SIG-M5 treated with dmso at 0.1 percent for 504 hours (cell line): ENCODE results near the gene VCAM1.

ENCODE experiments used
- DNase-seq: peaks from one replicate; lab custom pipeline; 2025; ENCODE audit not compliant: unreplicated experiment; lab: John Stamatoyannopoulos, UW

The VCAM1 gene

GRCh38 chr1:100721526-100722207, 2.1 kb downstream of the VCAM1 start:
- DNase-seq = no peak

- no peak for DNase-seq
These were observed 2.7 kb downstream of the VCAM1 start for GRCh38 chr1:100722221-100722620.

- no peak for DNase-seq
These were observed 4.7 kb downstream of the VCAM1 start for GRCh38 chr1:100724281-100724680.

GRCh38 chr1:100730130-100730529, 10.6 kb downstream of the VCAM1 start:
- no peak for DNase-seq

GRCh38 chr1:100731309-100731708, 11.8 kb downstream of the VCAM1 start:
- DNase-seq = no peak

GRCh38 chr1:100731758-100732157, 12.2 kb downstream of the VCAM1 start:
- DNase-seq = no peak

GRCh38 chr1:100734676-100735075, 15.1 kb downstream of the VCAM1 start:
- DNase-seq = no peak

- no peak for DNase-seq
These were observed 15.7 kb downstream of the VCAM1 start for GRCh38 chr1:100735244-100735643.

- DNase-seq = no peak
These were observed 16.8 kb downstream of the VCAM1 start for GRCh38 chr1:100736324-100736723.

GRCh38 chr1:100736746-100737145, 17.2 kb downstream of the VCAM1 start:
- DNase-seq = no peak

GRCh38 chr1:100746542-100746932, 27.0 kb downstream of the VCAM1 start:
- DNase-seq = no peak

GRCh38 chr1:100747771-100748170, 28.2 kb downstream of the VCAM1 start:
- no peak for DNase-seq

- no peak for DNase-seq
These were observed 30.7 kb downstream of the VCAM1 start for GRCh38 chr1:100750005-100750885.

GRCh38 chr1:100752791-100753190, 33.2 kb downstream of the VCAM1 start:
- DNase-seq = no peak

GRCh38 chr1:100757946-100758345, 38.4 kb downstream of the VCAM1 start:
- DNase-seq = no peak

- no peak for DNase-seq
These were observed 39.6 kb downstream of the VCAM1 start for GRCh38 chr1:100759188-100759587.

GRCh38 chr1:100760511-100760910, 41.0 kb downstream of the VCAM1 start:
- DNase-seq = no peak

GRCh38 chr1:100762461-100762860, 42.9 kb downstream of the VCAM1 start:
- DNase-seq = no peak

GRCh38 chr1:100767176-100767890, 47.8 kb downstream of the VCAM1 start:
- no peak for DNase-seq

GRCh38 chr1:100769323-100769722, 49.8 kb downstream of the VCAM1 start:
- DNase-seq = no peak

GRCh38 chr1:100769906-100770646, 50.5 kb downstream of the VCAM1 start:
- DNase-seq = no peak
